ENCODE data around the gene CERS6.

The CERS6 gene

DNA sequence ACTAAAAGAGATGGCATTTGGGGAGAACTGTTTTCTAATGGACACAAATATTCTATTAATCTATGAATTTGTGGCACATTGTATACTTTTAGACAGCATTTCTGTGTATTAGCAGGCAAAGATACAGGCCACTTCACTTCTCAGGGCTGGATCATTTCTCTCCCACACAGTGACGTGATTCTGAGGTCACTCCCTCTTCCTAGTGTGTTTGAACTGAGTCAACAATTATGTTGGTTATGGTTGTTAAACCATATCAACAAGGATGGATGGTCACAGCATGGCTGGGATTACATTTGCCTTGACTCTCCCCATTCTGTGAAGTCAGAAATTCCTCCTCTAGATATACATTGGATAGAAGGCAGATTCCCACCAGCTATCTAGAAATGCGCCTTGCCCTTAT is 358.0 kb downstream of the CERS6 start:
- DNase-seq: no peak

DNA sequence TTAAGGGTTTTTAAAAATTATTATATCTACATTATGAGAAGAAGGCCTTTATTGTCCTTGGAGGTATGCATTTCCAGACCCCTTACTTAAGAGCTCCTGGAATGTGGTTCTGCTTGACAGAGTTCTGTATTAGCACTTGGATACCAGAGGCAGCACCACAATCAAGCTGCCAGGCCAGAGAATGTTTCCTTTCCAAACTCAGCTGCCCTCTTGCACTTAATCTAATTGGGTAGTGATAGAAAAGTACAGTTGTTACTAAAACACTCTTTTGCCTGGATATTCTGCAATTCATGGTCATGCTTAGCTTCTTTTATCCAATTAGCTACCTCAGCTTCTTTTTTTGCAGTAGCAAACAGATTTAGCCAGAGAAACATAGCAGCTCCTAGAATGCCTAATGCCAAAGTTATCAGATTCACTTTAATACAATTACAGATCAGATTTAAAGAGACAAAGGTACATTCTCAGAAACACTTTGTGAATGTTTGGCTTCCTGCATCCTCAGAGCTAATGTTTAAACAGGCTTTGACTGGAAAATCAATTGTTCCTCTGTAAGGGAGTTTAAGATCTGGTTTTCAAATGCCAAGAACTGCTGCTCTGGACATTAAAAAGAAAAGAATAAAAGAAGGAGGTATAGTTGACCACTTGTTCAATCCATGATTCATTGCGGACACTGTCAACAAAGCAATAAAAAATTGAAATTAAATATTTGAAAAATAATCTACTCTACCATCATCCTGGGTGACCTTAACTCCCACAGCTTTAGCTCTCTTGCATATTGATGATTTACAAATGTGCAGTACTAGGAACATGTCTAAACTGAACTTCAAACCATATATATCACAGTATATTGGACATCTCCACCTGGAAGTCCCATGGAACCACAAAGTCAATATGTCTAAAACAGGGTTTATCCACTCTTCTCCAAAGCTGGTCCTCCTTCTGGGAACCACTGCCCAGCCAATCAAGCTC is 359.2 kb downstream of the CERS6 start:
- DNase-seq: no peak

DNA sequence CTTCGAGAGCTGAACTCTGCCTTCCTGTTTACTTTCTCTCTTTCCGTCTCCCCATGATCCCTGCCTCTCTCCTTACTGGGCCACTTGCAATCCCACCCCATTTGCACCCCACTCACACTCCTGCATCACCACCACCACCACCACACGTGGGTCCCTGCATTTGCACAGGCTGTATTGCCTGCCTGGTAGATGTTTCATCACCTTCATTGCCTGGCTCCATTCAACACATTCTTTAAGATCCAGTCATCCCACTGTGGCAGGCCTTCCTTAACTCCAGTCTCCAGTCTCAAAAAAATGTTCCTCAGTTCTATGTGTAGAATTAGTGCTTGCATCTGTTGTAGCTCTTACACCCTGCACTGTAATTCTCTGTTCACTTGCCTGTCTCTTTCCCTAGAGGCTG is 360.3 kb downstream of the CERS6 start:
- no peak for DNase-seq

DNA sequence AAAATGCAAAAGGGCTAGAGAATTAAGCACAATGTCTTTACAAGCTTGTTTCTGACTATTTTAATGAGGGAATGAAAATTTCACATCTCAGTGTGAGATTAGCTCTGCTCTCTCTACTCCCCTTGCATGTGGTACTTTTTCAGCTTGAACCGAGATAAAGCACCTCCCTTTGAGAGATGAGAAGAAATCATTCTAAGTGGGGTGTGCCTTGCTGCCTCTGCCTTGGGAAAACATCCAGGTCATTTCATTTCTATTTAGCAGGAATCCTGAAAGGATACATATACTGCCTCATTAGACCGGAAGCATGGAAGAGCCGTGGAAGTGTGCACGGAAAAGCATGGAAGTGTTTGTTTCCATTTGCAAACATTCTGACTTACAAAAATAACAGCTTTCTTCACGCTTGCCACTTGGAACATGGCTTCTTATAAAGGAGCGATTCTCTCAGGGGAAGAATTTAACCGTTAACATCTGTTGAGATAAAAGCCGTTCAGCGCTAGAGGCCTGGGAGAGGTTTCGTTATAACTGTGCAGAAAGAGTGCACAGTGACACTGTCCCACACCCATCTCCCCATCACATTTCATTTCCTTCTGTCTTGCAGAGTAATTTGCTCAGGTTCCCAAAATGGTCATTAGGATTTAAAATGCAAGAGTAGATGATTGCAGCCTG is 363.1 kb downstream of the CERS6 start:
- DNase-seq: no peak

DNA sequence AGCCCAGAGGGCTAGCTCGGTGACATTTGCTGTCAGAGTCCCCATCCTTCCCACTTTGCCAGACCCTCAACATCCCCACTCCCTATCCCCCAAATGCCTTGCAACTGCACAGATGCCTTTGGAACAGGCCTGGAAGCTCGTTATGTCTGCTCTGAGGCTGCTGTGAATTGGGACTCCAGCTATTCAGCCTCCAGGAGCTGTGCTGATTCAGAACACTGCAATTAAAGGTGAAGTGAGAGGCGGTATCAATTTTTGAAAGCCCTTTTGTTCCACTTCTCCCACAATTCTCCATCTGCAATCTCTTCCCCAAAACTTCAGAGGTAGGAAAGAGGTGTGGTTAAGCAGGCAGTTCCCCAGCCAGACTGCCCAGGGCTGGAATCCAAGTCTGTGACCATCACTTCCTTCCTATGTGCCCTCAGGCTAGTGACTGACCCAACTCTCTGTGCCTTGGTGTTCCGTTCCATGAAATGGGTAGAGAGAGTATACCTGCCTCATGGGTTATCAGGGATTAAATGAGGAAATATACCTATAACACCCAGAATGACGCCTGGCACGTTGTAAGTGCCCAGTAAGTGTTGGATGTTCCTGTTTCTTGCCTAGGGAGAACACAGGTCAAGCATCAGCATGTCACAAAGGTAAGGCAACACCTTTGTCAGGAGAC is 363.9 kb downstream of the CERS6 start:
- no peak for DNase-seq

DNA sequence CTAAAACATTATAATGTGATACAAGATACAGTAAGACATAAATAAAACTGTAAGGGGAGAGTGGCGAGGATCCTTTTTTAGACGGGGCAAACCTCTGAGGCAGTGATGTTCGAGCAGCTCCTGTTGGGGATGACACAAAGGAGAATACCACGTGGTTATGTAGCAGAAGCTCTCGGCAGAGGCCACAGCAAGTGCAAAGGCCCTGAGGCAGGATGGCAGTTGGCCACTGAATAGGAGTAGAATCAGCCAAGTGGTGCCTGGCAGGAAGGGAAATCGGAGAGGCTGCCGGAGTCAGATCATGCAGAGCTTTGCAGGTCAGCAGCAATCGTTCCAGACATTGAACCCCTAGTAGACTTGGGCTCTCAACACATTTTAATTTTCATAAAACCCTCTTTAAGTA is 365.5 kb downstream of the CERS6 start:
- no peak for DNase-seq

DNA sequence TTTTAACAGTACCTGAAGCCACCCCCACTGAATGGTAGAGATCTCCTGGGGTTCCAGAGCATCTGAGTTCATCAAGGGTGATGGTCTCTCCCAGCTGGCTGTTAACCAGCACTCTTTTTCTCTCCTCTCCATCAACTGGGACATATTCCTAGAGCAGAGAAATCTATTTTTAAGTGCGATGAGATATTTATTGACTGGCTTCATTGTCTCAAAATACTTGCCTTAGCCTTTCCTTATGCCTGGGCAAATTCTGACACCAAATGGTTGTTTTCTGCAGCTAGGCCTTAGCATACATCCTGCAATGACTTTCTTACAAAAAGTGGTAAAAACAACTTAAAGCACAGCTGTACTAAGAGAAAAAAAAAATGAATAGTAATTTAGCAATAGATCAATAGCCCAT is 365.9 kb downstream of the CERS6 start:
- DNase-seq: no peak
